Fibroblast of skin of right quadriceps (primary cell): ENCODE results near the gene PICALM.
"Not testable (repeated sequence)": the region's sequence is repeated elsewhere in the genome, so short reads cannot be mapped to it uniquely, and the experiment has no call there.

Experiments used
- DNase-seq: peaks from one replicate; pipeline ENCODE4 v3.0.0-alpha.2; 2013

PICALM gene

GRCh38 chr11:85967457-85967856 is 101.4 kb downstream of the PICALM start:
- DNase-seq: no peak

GRCh38 chr11:85965202-85965601 is 103.7 kb downstream of the PICALM start:
- DNase-seq: peak; percentile 42

GRCh38 chr11:85961930-85962363 is 106.9 kb downstream of the PICALM start:
- DNase-seq: peak; percentile 29

- DNase-seq: no peak
These were observed 107.8 kb downstream of the PICALM start for GRCh38 chr11:85961130-85961529.

- DNase-seq: no peak
These were observed 108.2 kb downstream of the PICALM start for GRCh38 chr11:85960678-85961077.

- peak; percentile 84 for DNase-seq
These were observed 113.4 kb downstream of the PICALM start for GRCh38 chr11:85955531-85955930.

GRCh38 chr11:85953491-85954143 is 115.3 kb downstream of the PICALM start:
- peak; percentile 17 for DNase-seq

GRCh38 chr11:85952108-85952485 is 116.8 kb downstream of the PICALM start:
- DNase-seq: not testable (repeated sequence)

GRCh38 chr11:85951428-85952107 is 117.3 kb downstream of the PICALM start:
- DNase-seq: no peak

- no peak for DNase-seq
These were observed 117.9 kb downstream of the PICALM start for GRCh38 chr11:85951049-85951405.

- DNase-seq: no peak
These were observed 118.4 kb downstream of the PICALM start for GRCh38 chr11:85950317-85951048.

- DNase-seq: no peak
These were observed 119.1 kb downstream of the PICALM start for GRCh38 chr11:85949798-85950197.

- no peak for DNase-seq
These were observed 120.0 kb downstream of the PICALM start for GRCh38 chr11:85948884-85949283.

GRCh38 chr11:85947431-85948272 is 121.2 kb downstream of the PICALM start:
- DNase-seq: peak; percentile 91

GRCh38 chr11:85946221-85946620 is 122.7 kb downstream of the PICALM start:
- DNase-seq: no peak

GRCh38 chr11:85945788-85946187 is 123.1 kb downstream of the PICALM start:
- DNase-seq: no peak

- DNase-seq: no peak
These were observed 123.6 kb downstream of the PICALM start for GRCh38 chr11:85945296-85945695.

GRCh38 chr11:85941380-85941973 is 127.4 kb downstream of the PICALM start:
- peak; percentile 57 for DNase-seq

GRCh38 chr11:85939099-85940015 is 129.5 kb downstream of the PICALM start:
- no peak for DNase-seq

- DNase-seq: no peak
These were observed 131.0 kb downstream of the PICALM start for GRCh38 chr11:85937835-85938234.

- no peak for DNase-seq
These were observed 133.1 kb downstream of the PICALM start for GRCh38 chr11:85935751-85936150.
